ENCODE results near the gene DNAJC5G. TPM values are rescaled to one million over a fixed set of nuclear protein-coding genes. Genes with fewer than 3 reads are reported as not detected.

Gene DNAJC5G
- total RNA-seq, 1 experiment from 2014 or later = not detected

- H3K27me3 Mint-ChIP-seq (ENCODE audit: insufficient read depth, unreplicated experiment) = no peaks in the 10 kb centered on the region
- no TSS peak for BruUV-seq (replicated peaks)
- H3K4me3 Mint-ChIP-seq (ENCODE audit: unreplicated experiment) = no peak overlapping the region
- CTCF ChIA-PET = interaction anchor here (1.3 kb wide), 1 partner anchor 10 kb away, joined by 3 read pairs; no protein-coding TSS in a partner anchor
- no peaks in the 10 kb centered on the region for H3K9me3 Mint-ChIP-seq (ENCODE audit: unreplicated experiment)
- no peak for TF ChIP-seq CTCF (IDR thresholded peaks at IDR 0.05; ENCODE audit: unreplicated experiment)
- no peaks in the 10 kb centered on the region for H3K4me1 Mint-ChIP-seq (ENCODE audit: insufficient read depth, unreplicated experiment)
- POLR2A ChIA-PET = interaction anchor here (1.0 kb wide), 1 partner anchor 128 kb away, joined by 3 read pairs; no protein-coding TSS in a partner anchor
- DNase-seq (ENCODE audit: unreplicated experiment) = no peak
- peaks cover 78% of the 10 kb centered on the region for H3K36me3 Mint-ChIP-seq (ENCODE audit: insufficient read depth, unreplicated experiment)
- intact Hi-C loops (cut with micrococcal nuclease) = no loop called here
- no peak overlapping the region for H3K27ac Mint-ChIP-seq (ENCODE audit: low read depth, unreplicated experiment)
Observed at GRCh38 chr2:27238976-27239375, 36.3 kb upstream of the DNAJC5G start.

GRCh38 chr2:27240406-27240805 lies 34.8 kb upstream of the DNAJC5G start:
- ChIA-PET CTCF (no interaction called here), POLR2A (interaction anchor here (1.0 kb wide), 1 partner anchor 10 kb away, joined by 3 read pairs; no protein-coding TSS in a partner anchor)
- H3K4me1 Mint-ChIP-seq (ENCODE audit: insufficient read depth, unreplicated experiment) = no peaks in the 10 kb centered on the region
- no TSS peak for BruUV-seq (replicated peaks)
- no peak overlapping the region for H3K27ac Mint-ChIP-seq (ENCODE audit: low read depth, unreplicated experiment)
- no peak overlapping the region for H3K4me3 Mint-ChIP-seq (ENCODE audit: unreplicated experiment)
- TF ChIP-seq CTCF (IDR thresholded peaks at IDR 0.05; ENCODE audit: unreplicated experiment) = no peak
- DNase-seq (ENCODE audit: unreplicated experiment) = no peak
- H3K9me3 Mint-ChIP-seq (ENCODE audit: unreplicated experiment) = no peaks in the 10 kb centered on the region
- H3K27me3 Mint-ChIP-seq (ENCODE audit: insufficient read depth, unreplicated experiment) = no peaks in the 10 kb centered on the region
- intact Hi-C loops (cut with micrococcal nuclease) = no loop called here
- peaks cover 77% of the 10 kb centered on the region for H3K36me3 Mint-ChIP-seq (ENCODE audit: insufficient read depth, unreplicated experiment)

- ChIA-PET POLR2A (no interaction called here), CTCF (interaction anchor here (1.0 to 1.4 kb wide), 7 partner anchors 34 to 140 kb away, joined by 3 to 8 read pairs (median 4); partner anchors contain the start of gene DNAJC5G)
- TF ChIP-seq CTCF (IDR thresholded peaks at IDR 0.05; ENCODE audit: unreplicated experiment) = no peak
- no TSS peak for BruUV-seq (replicated peaks)
- intact Hi-C loops (cut with micrococcal nuclease) = no loop called here
- no peak overlapping the region for H3K4me3 Mint-ChIP-seq (ENCODE audit: unreplicated experiment)
- H3K27ac Mint-ChIP-seq (ENCODE audit: low read depth, unreplicated experiment) = no peak overlapping the region
- no peaks in the 10 kb centered on the region for H3K4me1 Mint-ChIP-seq (ENCODE audit: insufficient read depth, unreplicated experiment)
- no peaks in the 10 kb centered on the region for H3K9me3 Mint-ChIP-seq (ENCODE audit: unreplicated experiment)
- H3K36me3 Mint-ChIP-seq (ENCODE audit: insufficient read depth, unreplicated experiment) = peaks cover 65% of the 10 kb centered on the region
- no peak for DNase-seq (ENCODE audit: unreplicated experiment)
- H3K27me3 Mint-ChIP-seq (ENCODE audit: insufficient read depth, unreplicated experiment) = no peaks in the 10 kb centered on the region
Observed at GRCh38 chr2:27241761-27242613, 33.2 kb upstream of the DNAJC5G start.

DNA sequence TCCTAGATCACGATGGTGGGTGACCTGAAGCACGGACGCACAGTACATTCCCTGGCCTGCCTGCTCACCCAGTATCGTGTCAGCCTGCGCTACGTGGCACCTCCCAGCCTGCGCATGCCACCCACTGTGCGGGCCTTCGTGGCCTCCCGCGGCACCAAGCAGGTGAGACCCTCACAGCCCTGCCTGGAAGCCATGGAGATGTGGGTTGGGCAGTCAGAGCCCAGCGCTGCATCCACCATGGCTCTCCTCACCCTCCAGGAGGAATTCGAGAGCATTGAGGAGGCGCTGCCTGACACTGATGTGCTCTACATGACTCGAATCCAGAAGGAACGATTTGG lies 32.6 kb upstream of the DNAJC5G start:
- intact Hi-C loops (cut with micrococcal nuclease) = no loop called here
- CTCF ChIA-PET = interaction anchor here (0.7 to 1.0 kb wide), 2 partner anchors 21 to 140 kb away, joined by 4 read pairs; no protein-coding TSS in a partner anchor
- Mint-ChIP-seq H3K27me3 (ENCODE audit: insufficient read depth, unreplicated experiment) (no peaks in the 10 kb centered on the region), H3K36me3 (ENCODE audit: insufficient read depth, unreplicated experiment) (peaks cover 59% of the 10 kb centered on the region), H3K9me3 (ENCODE audit: unreplicated experiment) (no peaks in the 10 kb centered on the region), H3K27ac (ENCODE audit: low read depth, unreplicated experiment) (no peak overlapping the region), H3K4me3 (ENCODE audit: unreplicated experiment) (no peak overlapping the region), H3K4me1 (ENCODE audit: insufficient read depth, unreplicated experiment) (no peaks in the 10 kb centered on the region)
- DNase-seq (ENCODE audit: unreplicated experiment) = no peak
- POLR2A ChIA-PET = no interaction called here
- BruUV-seq (replicated peaks) = no TSS peak
- no peak for TF ChIP-seq CTCF (IDR thresholded peaks at IDR 0.05; ENCODE audit: unreplicated experiment)
